CD4-positive, alpha-beta T cell treated with Interleukin-4 for 4 hours (primary cell): ENCODE data around the gene CD83.
A peak's percentile ranks its signal among the peaks of the same experiment; 100 is the strongest.
"Not testable (repeated sequence)": the region's sequence is repeated elsewhere in the genome, so short reads cannot be mapped to it uniquely, and the experiment has no call there.

Experiments
- DNase-seq: peaks from one replicate; pipeline ENCODE4 v3.0.0-alpha.2; 2020

The CD83 gene

DNA sequence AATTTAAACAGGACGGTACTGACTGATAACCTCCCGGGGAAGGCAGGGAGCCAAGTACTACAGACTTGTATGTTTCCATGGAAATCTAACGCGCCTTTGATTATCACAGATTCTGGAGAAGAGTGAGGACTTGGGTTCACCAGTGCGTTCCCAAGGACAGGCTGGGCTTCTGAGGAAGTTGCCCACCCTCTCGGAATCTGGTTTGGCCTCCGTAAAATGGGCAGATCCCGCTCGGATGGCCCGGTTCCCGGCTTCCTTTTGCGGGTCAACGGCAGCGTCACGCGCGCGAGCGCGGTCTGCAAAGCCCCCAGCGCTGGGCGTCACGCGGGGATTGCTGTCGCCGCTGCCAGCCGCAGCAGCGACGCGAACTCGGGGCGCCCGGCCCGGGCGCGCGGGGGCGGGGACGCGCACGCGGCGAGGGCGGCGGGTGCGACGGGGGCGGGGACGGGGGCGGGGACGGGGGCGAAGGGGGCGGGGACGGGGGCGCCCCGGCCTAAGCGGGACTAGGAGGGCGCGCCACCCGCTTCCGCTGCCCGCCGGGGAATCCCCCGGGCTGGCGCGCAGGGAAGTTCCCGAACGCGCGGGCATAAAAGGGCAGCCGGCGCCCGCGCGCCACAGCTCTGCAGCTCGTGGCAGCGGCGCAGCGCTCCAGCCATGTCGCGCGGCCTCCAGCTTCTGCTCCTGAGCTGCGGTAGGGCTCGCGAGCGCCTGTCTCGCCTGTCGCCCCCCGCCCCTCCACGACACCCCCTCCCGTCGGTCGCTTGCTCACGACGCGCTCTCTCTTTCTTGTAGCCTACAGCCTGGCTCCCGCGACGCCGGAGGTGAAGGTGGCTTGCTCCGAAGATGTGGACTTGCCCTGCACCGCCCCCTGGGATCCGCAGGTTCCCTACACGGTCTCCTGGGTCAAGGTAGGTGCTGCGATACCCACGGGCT lies at the start of gene CD83:
TSS of gene CD83 (plus strand) at position 615 of the 933 bp plus-strand sequence. CDS start at position 655, 40 bp downstream.
- DNase-seq: peak; percentile 87

GRCh38 chr6:14068133-14068532 lies 49.4 kb upstream of the CD83 start:
- no peak for DNase-seq

DNA sequence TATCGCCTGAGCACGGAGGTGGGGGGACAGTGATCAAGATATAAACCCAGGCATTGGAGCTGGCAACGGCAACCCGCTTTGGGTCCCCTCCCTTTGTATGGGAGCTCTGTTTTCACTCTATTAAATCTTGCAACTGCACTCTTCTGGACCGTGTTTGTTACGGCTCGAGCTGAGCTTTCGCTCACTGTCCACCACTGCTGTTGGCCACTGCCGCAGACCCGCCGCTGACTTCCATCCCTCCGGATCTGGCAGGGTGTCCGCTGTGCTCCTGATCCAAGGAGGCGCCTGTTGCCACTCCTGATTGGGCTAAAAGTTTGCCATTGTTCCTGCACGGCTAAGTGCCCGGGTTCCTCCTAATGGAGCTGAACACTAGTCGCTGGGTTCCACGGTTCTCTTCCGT lies 48.9 kb upstream of the CD83 start:
- no peak for DNase-seq

GRCh38 chr6:14070457-14070856 lies 47.1 kb upstream of the CD83 start:
- no peak for DNase-seq

- DNase-seq: peak; percentile 17
These were observed 45.5 kb upstream of the CD83 start for GRCh38 chr6:14072084-14072483.

DNA sequence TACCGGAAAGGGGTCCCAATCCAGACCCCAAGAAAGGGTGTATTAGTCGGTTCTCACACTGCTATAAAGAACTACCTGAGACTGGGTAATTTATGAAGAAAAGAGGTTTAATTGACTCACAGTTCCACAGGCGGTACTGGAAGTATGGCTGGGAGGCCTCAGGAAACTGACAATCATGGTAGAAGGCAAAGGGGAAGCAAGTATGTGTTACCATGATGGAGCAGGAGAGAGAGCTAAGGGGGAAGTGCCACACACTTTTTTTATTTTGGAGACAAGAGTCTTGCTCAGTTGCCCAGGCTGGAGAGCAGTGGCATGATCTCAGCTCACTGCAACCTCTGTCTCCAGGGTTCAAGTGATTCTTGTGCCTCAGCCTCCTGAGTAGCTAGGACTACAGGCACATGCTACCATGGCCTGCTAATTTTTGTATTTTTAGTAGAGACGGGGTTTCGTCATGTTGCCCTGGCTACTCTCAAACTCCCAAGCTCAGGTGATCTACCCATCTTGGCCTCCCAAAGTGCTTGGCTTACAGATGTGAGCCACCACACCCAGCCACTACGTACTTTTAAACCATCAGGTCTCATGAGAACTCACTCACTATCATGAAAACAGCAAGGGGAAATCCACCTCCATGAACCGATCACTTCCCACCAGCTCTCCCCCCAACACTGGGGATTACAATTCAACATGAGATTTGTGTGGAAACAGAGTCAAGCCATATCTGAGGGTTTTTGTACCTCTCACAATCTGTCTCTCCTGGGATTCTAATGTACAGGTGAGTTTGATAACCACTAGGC lies 43.8 kb upstream of the CD83 start:
- not testable (repeated sequence) for DNase-seq

GRCh38 chr6:14074476-14075094 lies 43.0 kb upstream of the CD83 start:
- peak; percentile 18 for DNase-seq

- peak; percentile 72 for DNase-seq
These were observed 42.5 kb upstream of the CD83 start for GRCh38 chr6:14075095-14075503.

- no peak for DNase-seq
These were observed 40.2 kb upstream of the CD83 start for GRCh38 chr6:14077193-14077867.

- DNase-seq: no peak
These were observed 38.1 kb upstream of the CD83 start for GRCh38 chr6:14079433-14079832.

GRCh38 chr6:14079971-14080370 lies 37.6 kb upstream of the CD83 start:
- DNase-seq: no peak

DNA sequence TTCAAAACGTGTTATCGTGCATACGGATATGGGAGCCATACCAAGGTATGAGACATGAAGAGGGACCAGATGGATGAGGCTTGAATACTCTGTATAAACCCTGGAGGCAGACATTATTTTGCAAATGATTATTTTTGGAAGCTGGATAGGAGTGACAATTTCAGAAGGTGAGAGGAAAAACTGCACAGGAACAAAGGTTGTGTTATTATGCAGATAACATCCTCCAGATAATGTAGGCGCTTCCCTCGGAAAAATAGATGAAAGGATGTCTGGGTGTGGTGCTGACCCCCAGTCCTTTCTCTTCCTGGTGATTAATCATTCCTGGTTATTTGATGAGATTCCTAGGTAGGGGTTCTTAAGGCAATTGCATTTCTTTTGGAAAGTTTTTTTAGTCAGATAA lies 36.4 kb upstream of the CD83 start:
- DNase-seq: no peak

- DNase-seq: no peak
These were observed 34.8 kb upstream of the CD83 start for GRCh38 chr6:14082771-14083170.

- no peak for DNase-seq
These were observed 34.3 kb upstream of the CD83 start for GRCh38 chr6:14083262-14083661.

DNA sequence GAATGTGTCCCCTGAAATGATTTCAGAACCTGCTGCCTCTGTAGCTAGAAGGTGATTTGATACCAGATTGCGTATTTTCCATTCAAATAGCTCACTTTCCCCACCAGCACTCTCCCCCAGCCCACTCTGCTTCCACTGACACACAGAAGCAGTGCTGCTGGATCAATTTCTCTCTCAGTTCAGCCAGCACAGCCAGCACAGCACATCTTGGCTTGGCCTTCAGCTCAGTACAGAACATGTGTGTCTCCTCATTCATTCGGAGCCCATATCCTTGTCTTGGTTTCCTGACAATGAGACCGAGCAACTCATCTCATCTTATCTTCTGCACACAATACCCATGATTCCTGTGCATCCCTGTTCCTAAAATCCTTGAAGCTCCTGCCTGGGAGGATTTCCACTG lies 33.8 kb upstream of the CD83 start:
- DNase-seq: no peak

DNA sequence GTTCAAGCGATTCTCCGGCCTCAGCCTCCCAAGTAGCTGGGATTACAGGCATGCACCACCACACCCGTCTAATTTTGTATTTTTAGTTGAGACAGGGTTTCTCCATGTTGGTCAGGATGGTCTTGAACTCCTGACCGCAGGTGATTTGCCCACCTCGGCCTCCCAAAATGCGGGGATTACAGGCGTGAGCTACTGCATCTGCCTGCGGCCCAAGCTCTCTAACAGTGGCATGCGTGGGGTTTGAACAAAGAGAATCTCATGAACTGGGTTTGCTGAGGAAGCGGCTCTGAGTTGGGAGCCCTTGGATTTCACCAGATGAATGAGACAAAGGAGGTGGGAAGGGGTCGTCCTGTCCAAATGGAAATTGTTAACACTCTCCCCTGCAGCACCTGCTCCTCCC lies 33.2 kb upstream of the CD83 start:
- DNase-seq: no peak

DNA sequence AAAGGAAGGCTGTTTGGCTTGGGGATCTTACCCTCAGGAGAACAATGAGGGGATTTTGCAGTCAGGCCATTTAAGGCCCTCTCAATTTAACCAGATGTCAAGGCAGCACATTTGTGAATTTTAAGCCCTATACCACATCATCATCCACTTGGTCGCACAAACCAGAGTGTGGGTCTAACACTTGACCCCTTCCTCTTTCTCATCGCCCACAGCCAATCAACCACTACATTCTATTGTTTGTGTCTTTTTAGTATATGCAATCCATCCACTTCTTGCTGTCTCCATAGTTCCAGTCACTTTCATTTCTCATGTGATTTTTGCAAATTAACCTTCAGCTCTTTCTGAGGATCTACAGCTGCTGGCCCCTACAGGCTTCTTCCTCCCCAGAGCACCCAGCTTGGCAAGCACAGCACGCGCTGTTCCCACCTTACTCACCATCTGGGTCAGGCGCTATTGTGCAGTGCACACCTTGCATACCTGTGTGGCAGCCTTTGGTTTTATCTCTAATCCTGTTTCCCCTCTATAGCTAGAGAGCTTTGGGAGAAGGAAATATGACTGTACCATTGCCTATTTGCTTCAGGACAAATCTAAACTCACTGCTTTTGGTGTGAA lies 32.3 kb upstream of the CD83 start:
- no peak for DNase-seq

- DNase-seq: no peak
These were observed 30.9 kb upstream of the CD83 start for GRCh38 chr6:14086701-14087100.

GRCh38 chr6:14088600-14089192 lies 28.9 kb upstream of the CD83 start:
- DNase-seq: no peak

- DNase-seq: no peak
These were observed 28.3 kb upstream of the CD83 start for GRCh38 chr6:14089224-14089623.

DNA sequence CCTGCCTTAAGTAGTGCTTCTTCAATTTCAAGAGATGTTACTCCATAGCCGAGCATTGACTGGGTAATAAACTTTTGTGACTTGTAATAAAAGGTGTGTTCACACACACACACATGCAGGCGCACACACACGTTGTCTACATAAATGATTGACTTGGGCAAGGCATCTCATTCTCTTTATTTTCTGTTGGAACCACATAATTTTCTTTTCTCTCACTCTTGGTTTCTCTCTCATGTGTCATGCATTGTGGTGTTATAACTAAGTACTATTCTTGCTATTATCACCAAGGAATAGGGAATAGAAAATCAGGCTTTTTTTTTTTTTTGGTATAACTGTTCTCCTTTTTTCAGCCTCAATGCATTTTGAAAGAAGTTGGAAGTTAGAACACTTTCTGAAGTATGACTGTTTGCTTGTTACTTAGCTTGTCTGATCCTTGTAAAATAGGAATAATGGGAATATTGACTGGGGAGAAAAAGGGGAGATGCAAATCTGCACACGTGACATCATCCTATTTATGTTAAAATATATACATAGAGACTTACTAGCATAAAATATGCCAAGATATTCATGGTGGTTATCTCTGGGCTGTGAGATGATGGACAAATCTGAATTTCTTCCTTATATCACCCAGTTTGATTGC lies 26.1 kb upstream of the CD83 start:
- no peak for DNase-seq

DNA sequence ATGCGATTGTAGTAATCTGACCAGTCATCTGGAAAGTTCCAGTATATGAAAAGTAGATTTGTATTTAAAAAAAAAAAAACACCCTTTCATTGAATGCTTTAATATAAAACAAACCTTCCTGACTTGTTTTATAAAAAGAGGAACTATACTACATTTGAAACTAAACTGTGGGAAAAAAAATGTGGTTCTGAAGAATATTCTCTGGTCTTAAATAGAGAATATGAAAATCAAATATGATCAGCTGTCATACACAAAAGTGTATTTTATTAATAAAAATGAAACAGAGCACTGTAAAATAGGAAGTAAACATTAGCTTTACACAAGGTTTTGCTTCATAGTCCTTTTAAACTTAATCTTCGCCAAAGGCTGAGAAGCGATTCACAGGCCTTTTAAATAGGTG lies 25.3 kb upstream of the CD83 start:
- no peak for DNase-seq
